T-helper 17 cell (primary cell): ENCODE measurements around the gene IDH3A. TPM values are rescaled to one million over a fixed set of nuclear protein-coding genes. Genes with fewer than 3 reads are reported as not detected.

Source experiments
- ATAC-seq: fragments of 150-1000 bp; cut with Tn5 transposase; 2 replicates; pipeline ENCODE4 v1.10.0; 2021; ENCODE audit warnings: mild to moderate bottlenecking, moderate library complexity
- DNase-seq, 3 donors: peaks; one replicate each; pipeline versions ENCODE4 v3.0.0 to v3.0.0-alpha.2; 2020 to 2021
- H3K9me3 ChIP-seq: one replicate; pipeline ENCODE4 v1.7.0; 2013; ENCODE audit warnings: low read length, mild to moderate bottlenecking; ENCODE audit not compliant: control insufficient read depth, poor library complexity, severe bottlenecking
- H3K27ac Mint-ChIP-seq: one replicate; pipeline ENCODE4 v1.8.0; 2022; ENCODE audit warnings: mild to moderate bottlenecking, moderate library complexity, mixed read lengths
- H3K27me3 Mint-ChIP-seq: one replicate; pipeline ENCODE4 v1.8.0; 2022; ENCODE audit warnings: mixed read lengths
- H3K36me3 Mint-ChIP-seq: one replicate; pipeline ENCODE4 v1.8.0; 2022; ENCODE audit warnings: low read depth, mixed read lengths
- H3K4me1 Mint-ChIP-seq: one replicate; pipeline ENCODE4 v1.8.0; 2022; ENCODE audit warnings: mild to moderate bottlenecking, mixed read lengths
- H3K4me3 Mint-ChIP-seq: one replicate; pipeline ENCODE4 v1.8.0; 2022; ENCODE audit warnings: mild to moderate bottlenecking, moderate library complexity, mixed read lengths
- total RNA-seq, 4 donors: library from RNA in 2 of 4; stranded (reverse) in 2 of 4; gene quantifications; one replicate each; pipeline ENCODE4 v1.2.3 and lab custom pipeline; 2022 to 2026

IDH3A gene
- total RNA-seq, 2 donors from 2014 or later, result 37.8 to 51.2 TPM

DNA sequence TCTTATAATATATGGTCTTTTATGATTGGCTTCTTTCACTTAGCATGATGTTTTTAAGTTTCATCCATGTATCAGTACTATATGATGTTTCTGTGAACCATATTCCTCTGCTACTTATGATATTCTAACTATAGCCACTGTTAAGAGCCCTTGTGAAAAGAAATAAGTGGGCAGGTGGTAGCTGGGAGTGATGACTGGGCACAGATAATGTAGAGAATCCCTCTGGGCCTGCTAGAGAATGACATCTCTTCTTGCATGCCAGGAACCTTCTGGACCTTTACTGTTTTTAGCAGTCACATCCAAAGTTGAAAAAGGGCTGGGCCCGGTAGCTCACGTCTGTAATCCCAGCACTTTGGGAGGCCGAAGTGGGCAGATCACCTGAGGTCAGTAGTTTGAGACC is 10.2 kb downstream of the IDH3A start:
- H3K36me3 Mint-ChIP-seq, result no peaks in the 10 kb centered on the region

DNA sequence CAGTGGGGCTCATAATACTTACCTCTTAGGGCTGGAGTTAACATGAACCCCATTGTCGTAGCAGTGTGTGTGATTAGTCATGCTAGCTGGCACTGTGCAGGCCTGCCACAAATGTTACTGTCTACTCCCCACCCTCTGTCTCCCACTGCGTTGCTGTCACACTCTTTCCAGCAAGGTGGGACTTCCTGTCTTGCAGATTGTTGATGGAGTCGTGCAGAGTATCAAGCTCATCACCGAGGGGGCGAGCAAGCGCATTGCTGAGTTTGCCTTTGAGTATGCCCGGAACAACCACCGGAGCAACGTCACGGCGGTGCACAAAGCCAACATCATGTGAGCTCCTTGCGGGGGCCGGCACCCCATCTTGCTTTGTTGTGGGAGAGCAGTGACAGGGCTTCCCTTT is 12.9 kb downstream of the IDH3A start:
- DNase-seq, result no peak
- H3K36me3 Mint-ChIP-seq, result peaks cover 4% of the 10 kb centered on the region
- no peak overlapping the region for H3K27ac Mint-ChIP-seq
- no peaks in the 10 kb centered on the region for H3K9me3 ChIP-seq
- H3K27me3 Mint-ChIP-seq, result no peaks in the 10 kb centered on the region
- peak; percentile 49 for ATAC-seq
- no peak overlapping the region for H3K4me3 Mint-ChIP-seq
- peaks cover 3% of the 10 kb centered on the region for H3K4me1 Mint-ChIP-seq

More for the DNA sequence above, 10.2 kb downstream of the IDH3A start:
- Mint-ChIP-seq H3K4me3 (no peak overlapping the region), H3K27me3 (no peaks in the 10 kb centered on the region), H3K4me1 (no peaks in the 10 kb centered on the region), H3K27ac (no peak overlapping the region)
- no peaks in the 10 kb centered on the region for H3K9me3 ChIP-seq
- no peak for ATAC-seq
- DNase-seq, result no peak

DNA sequence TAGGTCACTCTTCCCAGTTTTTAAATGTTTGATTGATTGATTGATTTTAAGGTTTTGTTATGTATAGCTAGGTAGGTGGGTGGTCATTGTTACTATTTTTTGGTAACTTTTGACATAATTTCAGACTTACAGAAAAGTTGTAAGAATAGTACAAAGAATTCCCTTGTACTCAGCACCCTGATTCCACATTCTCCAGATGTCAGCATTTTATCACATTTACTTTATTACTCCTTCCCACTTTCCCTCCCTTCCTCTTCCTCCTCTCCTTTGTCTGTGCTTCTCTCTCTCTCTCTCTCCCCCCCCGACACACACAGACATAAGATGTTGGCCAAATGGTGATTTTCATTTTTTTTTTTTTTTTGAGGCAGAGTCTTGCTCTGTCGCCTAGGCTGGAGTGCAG is 14.8 kb downstream of the IDH3A start:
- no peak for ATAC-seq
- DNase-seq, result no peak
- no peaks in the 10 kb centered on the region for H3K27me3 Mint-ChIP-seq
- no peak overlapping the region for H3K27ac Mint-ChIP-seq
- H3K4me3 Mint-ChIP-seq, result no peak overlapping the region
- peaks cover 11% of the 10 kb centered on the region for H3K4me1 Mint-ChIP-seq
- no peaks in the 10 kb centered on the region for H3K9me3 ChIP-seq
- H3K36me3 Mint-ChIP-seq, result peaks cover 4% of the 10 kb centered on the region

DNA sequence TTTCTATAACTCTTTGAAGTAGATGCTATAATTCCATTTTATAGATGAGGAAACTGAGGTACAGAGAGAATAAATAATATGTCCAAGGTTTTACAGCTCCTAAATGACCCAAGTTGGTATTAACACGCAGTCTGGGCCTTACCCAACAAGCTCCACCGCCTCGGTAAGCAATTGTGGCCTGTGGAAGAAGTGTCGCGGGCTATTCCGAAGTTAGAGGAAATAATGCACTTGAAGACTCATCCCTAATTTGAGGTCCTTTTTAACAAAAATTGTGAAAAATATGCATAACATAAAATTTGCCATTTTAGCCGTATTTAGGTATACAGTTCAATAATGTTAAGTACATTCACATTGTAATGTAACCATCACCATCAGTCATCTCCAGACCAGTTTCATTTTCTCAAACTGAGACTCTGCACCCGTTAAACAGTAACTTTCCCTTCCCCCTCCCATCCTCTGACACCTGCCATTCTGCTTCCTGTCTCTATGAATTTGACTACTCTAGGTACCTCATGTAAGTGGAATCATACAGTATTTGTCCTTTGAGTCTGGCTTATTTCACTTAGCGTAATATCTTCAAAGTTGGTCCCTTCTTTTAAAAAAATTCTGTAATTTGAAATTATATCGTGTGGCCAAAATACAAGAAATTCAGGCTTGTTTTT is 18.2 kb downstream of the IDH3A start:
- H3K4me3 Mint-ChIP-seq, result peak overlapping the region; percentile 25
- H3K36me3 Mint-ChIP-seq, result peaks cover 7% of the 10 kb centered on the region
- ATAC-seq (peak; percentile 75), DNase-seq (no peak)
- H3K27ac Mint-ChIP-seq, result peak overlapping the region; percentile 21
- H3K27me3 Mint-ChIP-seq, result no peaks in the 10 kb centered on the region
- no peaks in the 10 kb centered on the region for H3K9me3 ChIP-seq
- peaks cover 11% of the 10 kb centered on the region for H3K4me1 Mint-ChIP-seq

DNA sequence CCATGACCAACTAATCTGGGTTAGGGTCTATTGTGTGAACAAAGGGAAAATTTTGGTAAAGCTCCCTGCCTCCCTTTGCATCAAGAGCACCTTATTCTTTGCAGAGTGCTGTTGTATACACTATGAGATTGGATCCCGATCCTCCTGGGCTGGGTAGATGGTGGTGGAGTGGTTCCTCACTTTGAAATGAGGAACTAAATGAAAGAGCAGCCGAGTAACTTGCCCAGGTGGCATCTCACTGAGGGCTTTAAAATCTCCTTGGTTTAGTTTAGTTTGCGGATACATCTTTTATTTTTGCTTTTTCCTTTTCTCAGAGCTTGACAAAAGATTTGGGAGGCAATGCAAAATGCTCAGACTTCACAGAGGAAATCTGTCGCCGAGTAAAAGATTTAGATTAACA is 19.4 kb downstream of the IDH3A start:
- DNase-seq (no peak), ATAC-seq (no peak)
- H3K4me1 Mint-ChIP-seq, result peaks cover 14% of the 10 kb centered on the region
- no peak overlapping the region for H3K4me3 Mint-ChIP-seq
- H3K27me3 Mint-ChIP-seq, result no peaks in the 10 kb centered on the region
- H3K27ac Mint-ChIP-seq, result no peak overlapping the region
- no peaks in the 10 kb centered on the region for H3K9me3 ChIP-seq
- peaks cover 7% of the 10 kb centered on the region for H3K36me3 Mint-ChIP-seq

DNA sequence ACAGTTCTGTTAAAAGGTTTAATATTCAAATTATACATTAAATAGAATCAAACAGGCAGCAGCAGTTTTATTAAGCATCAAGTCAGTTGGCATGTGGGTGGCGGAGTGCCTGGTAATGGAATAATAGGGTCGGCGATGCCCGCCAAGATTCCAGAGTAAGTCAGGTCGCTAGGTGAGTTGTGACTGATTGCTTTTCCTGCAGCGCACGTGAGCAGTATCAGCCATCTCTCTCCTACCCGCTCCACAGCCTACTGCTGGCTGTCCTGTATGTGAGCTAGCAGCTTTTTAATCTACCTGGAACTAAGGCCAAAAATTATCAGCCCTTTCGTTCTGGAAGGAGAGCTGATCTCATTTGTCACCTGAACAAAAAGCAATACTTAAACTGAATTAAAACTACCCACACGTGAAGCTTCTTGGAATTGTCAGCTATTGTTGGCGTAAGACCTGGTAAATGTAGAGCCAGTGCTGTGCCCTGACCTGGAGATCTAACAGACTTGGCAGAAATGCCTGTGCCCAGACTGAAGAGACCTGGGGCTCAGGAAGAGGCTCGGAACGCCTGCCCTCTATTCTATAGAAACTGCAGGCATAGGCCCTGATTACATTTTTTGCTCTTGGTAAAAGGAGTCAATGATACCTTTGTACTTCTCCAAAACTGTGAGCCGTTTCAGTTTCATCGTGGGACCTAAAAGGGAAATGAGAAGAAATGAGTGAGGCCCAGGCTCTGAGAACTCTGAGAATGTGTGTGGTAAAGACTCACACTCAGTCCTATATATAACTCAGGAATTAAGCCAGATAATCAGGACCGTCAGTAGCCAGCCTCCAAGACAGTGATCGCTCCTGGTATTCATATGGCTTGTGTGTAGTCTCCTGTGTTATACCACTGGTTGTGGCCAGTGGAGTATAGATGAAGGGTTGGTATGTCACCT is 21.9 kb downstream of the IDH3A start:
- no peaks in the 10 kb centered on the region for H3K27me3 Mint-ChIP-seq
- ATAC-seq (peak; percentile 53), DNase-seq (no peak)
- no peak overlapping the region for H3K27ac Mint-ChIP-seq
- H3K4me3 Mint-ChIP-seq, result no peak overlapping the region
- H3K4me1 Mint-ChIP-seq, result peaks cover 31% of the 10 kb centered on the region
- H3K36me3 Mint-ChIP-seq, result peaks cover 5% of the 10 kb centered on the region
- no peaks in the 10 kb centered on the region for H3K9me3 ChIP-seq

DNA sequence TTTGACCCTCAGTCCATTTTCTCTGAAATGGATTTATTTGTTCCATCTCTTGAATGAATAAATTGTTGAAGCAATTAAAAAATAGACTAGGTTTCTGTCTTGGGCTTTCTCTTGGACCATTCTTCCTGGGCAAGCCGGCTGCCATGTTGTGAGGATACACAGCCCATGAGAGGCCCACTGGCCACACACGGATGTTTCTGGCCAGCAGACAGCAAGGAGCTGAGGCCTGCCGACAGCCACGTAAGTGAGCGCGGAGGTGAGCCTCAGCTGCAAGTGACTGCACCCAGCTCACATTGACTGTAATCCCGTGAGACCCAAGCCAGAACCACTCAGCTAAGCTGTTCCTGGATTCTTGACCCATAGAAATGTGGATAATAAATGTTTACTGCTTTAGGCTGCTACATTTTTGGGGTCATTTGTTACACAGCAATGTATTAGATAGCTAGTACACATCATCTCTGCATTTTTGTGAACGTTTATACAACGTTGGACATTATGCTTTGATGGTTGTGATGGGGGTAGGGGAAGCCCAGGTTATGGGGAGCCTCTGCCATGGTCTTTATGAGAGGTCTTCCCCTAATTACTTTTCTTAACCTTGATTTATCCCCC is 22.8 kb downstream of the IDH3A start:
- no peak overlapping the region for H3K27ac Mint-ChIP-seq
- no peak overlapping the region for H3K4me3 Mint-ChIP-seq

DNA sequence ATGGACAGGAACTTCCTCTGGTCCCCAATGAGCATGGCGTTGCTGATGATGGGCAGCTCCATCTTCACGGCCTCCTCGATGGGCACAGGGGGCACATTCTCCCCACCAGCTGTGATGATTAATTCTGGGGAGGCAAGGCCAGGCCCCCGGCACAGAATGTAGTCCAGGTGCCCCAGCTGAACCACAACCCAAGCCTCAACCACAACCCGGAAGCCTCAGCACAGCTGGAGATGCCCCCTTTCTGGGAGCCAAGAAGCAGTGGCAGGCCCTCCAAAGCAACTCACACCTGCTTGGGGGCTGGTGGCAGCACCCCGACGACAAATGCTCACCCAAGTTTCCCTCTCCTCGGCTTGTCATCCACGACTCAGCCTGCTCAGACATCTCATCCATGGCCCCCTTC is 25.2 kb downstream of the IDH3A start:
- no peak overlapping the region for H3K27ac Mint-ChIP-seq
- peaks cover 4% of the 10 kb centered on the region for H3K36me3 Mint-ChIP-seq
- H3K4me3 Mint-ChIP-seq, result no peak overlapping the region

More for the DNA sequence above, 22.8 kb downstream of the IDH3A start:
- Mint-ChIP-seq H3K36me3 (peaks cover 4% of the 10 kb centered on the region), H3K4me1 (peaks cover 29% of the 10 kb centered on the region), H3K27me3 (no peaks in the 10 kb centered on the region)
- no peak for DNase-seq
- no peak for ATAC-seq
- no peaks in the 10 kb centered on the region for H3K9me3 ChIP-seq

DNA sequence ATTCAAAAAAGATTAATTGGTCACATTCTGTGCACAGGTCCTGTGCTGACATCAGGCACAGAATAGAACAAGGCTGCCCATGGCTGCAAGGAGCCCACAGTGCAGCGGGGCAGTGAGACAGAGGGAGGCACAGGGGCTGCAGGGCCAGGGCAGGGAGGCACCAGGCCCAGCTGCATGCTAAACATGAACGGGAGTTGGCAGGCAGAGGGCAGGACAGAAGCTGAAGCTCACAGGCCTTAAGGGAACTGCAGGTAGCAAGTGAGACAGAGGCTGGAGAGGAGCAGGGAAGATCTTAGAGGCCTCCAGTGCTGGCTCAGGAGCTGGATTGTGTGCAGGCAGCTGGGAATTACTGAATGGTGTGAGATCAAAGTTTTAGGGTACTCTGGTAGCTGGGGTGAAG is 26.2 kb downstream of the IDH3A start:
- Mint-ChIP-seq H3K27me3 (no peaks in the 10 kb centered on the region), H3K27ac (no peak overlapping the region), H3K4me3 (no peak overlapping the region)

More for the DNA sequence above, 25.2 kb downstream of the IDH3A start:
- no peaks in the 10 kb centered on the region for H3K9me3 ChIP-seq
- DNase-seq, result no peak
- no peak for ATAC-seq
- Mint-ChIP-seq H3K4me1 (peaks cover 21% of the 10 kb centered on the region), H3K27me3 (no peaks in the 10 kb centered on the region)

DNA sequence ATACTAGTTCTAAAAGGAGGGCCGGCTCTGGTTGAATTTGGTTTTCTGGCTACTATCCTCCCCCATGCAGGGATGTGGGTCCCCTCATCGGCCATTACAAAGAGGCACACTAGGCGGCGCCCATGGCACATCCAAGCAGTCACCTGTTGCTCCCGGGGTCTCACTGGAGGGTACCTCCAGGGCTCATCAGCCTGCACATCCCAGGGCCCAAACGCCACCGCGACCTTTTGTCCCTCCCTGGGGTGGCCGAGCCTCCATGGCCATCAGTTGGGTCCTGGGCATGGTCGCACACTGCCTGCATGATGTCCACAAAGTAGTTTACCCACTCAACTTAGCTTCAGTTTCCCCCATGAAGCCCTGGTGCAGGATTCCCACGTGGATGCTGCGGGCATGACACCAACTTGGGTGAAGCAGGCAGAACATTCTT is 28.3 kb downstream of the IDH3A start:
- Mint-ChIP-seq H3K27ac (no peak overlapping the region), H3K36me3 (peaks cover 2% of the 10 kb centered on the region), H3K27me3 (no peaks in the 10 kb centered on the region), H3K4me3 (no peak overlapping the region), H3K4me1 (peaks cover 21% of the 10 kb centered on the region)
- ATAC-seq, result peak; percentile 53
- DNase-seq, result no peak
- no peaks in the 10 kb centered on the region for H3K9me3 ChIP-seq

More for the DNA sequence above, 26.2 kb downstream of the IDH3A start:
- DNase-seq (no peak), ATAC-seq (no peak)
- peaks cover 2% of the 10 kb centered on the region for H3K36me3 Mint-ChIP-seq
- H3K9me3 ChIP-seq, result no peaks in the 10 kb centered on the region
- H3K4me1 Mint-ChIP-seq, result peaks cover 21% of the 10 kb centered on the region

DNA sequence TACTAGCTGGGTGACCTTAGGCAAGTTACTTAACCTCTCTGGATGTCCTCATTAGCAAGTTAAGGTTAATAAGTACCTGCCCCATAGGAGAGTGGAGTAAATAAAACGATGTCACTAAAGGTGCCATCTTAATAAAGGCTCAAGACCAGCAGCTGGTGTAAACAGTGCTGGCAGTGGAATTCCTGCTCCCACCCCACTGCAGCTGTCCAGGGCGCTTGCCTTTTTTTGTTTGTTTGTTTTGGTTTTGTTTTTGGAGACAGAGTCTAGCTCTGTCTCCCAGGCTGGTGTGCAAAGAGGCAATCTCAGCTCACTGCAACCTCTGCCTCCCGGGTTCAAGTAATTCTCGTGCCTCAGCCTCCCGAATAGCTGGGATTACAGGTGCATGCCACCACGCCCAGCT is 28.9 kb downstream of the IDH3A start:
- no peaks in the 10 kb centered on the region for H3K9me3 ChIP-seq
- Mint-ChIP-seq H3K4me1 (peaks cover 21% of the 10 kb centered on the region), H3K27me3 (peaks cover 6% of the 10 kb centered on the region), H3K27ac (no peak overlapping the region), H3K4me3 (no peak overlapping the region), H3K36me3 (peaks cover 4% of the 10 kb centered on the region)
- DNase-seq (no peak), ATAC-seq (no peak)

DNA sequence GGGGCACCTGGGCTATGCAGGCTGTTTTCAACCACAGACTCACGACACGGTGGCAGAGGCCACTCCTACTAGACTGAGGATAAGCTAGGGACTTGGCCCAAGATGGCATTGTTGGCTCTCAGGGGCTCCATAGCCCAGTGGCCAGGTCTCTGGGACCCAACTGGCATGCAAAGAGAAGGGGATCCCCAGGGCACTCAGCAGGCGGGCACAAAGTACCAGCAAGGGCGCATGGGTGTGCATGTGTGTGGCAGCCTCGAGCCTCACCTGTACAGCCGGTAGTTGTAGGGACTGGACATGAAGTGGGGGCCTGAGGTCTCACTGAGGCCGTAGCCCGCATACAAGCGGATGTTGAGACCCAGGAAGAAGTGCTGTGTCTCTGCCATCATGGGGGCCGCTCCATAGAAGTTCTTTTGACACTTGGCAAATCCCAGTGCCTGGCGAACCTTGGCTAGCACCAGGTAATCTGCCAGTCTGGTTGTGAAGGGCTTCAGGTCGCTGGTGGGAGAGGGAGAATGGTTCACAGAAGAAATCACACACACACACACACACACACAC is 30.2 kb downstream of the IDH3A start:
- peaks cover 6% of the 10 kb centered on the region for H3K36me3 Mint-ChIP-seq
- H3K27me3 Mint-ChIP-seq, result peaks cover 8% of the 10 kb centered on the region
- no peak overlapping the region for H3K4me3 Mint-ChIP-seq

DNA sequence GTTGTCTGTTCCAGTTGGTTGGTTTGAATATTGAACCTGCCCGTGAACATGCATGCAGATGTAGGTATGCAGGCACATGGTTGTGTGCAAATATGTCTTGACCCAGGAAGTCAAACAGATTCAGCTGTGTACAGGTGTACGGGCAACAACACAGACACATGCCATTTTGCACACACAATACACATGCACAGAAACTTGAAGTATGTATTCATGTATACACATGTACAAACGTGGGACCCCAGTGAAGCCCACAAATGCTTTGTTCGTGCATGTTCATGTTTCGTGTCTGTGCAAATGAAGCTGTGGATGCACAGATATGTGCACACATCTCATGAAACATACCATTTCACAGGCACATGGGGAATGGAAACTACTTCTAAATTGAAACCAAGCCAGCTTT is 30.7 kb downstream of the IDH3A start:
- ATAC-seq, result no peak
- Mint-ChIP-seq H3K4me1 (peaks cover 6% of the 10 kb centered on the region), H3K27ac (no peak overlapping the region), H3K4me3 (no peak overlapping the region), H3K36me3 (peaks cover 4% of the 10 kb centered on the region), H3K27me3 (peaks cover 8% of the 10 kb centered on the region)
- DNase-seq, result no peak
- H3K9me3 ChIP-seq, result no peaks in the 10 kb centered on the region

More for the DNA sequence above, 30.2 kb downstream of the IDH3A start:
- H3K27ac Mint-ChIP-seq, result no peak overlapping the region
- H3K9me3 ChIP-seq, result no peaks in the 10 kb centered on the region
- ATAC-seq, result no peak
- peaks cover 12% of the 10 kb centered on the region for H3K4me1 Mint-ChIP-seq
- DNase-seq, result no peak
